ENCODE measurements around the gene AOX1. TPM values are rescaled to one million over a fixed set of nuclear protein-coding genes. Genes with fewer than 3 reads are reported as not detected.
"Not testable (repeated sequence)": the region's sequence is repeated elsewhere in the genome, so short reads cannot be mapped to it uniquely, and the experiment has no call there.

Gene AOX1
- polyA plus RNA-seq, 4 donors = 1.7 to 2.8 (median 2.4) TPM

- DNase-seq (ENCODE audit: low read depth in 4 of 4, low spot score in 3 of 4) = no peak
These were observed 79.1 kb downstream of the AOX1 start for GRCh38 chr2:200664770-200665494.

- no peak for DNase-seq (ENCODE audit: low read depth in 4 of 4, low spot score in 3 of 4)
These were observed 80.0 kb downstream of the AOX1 start for GRCh38 chr2:200665626-200666453.

- DNase-seq (ENCODE audit: low read depth in 4 of 4, low spot score in 3 of 4) = no peak
These were observed 81.6 kb downstream of the AOX1 start for GRCh38 chr2:200667413-200667812.

GRCh38 chr2:200668478-200668877 lies 82.7 kb downstream of the AOX1 start:
- DNase-seq (ENCODE audit: low read depth in 4 of 4, low spot score in 3 of 4) = no peak

GRCh38 chr2:200669308-200669707 lies 83.5 kb downstream of the AOX1 start:
- DNase-seq (ENCODE audit: low read depth in 4 of 4, low spot score in 3 of 4) = no peak

GRCh38 chr2:200670313-200670712 lies 84.5 kb downstream of the AOX1 start:
- DNase-seq (ENCODE audit: low read depth in 4 of 4, low spot score in 3 of 4) = no peak

- no peak for DNase-seq (ENCODE audit: low read depth in 4 of 4, low spot score in 3 of 4)
These were observed 84.9 kb downstream of the AOX1 start for GRCh38 chr2:200670751-200671150.

- DNase-seq (ENCODE audit: low read depth in 4 of 4, low spot score in 3 of 4) = no peak
These were observed 87.4 kb downstream of the AOX1 start for GRCh38 chr2:200673191-200673590.

- DNase-seq (ENCODE audit: low read depth in 4 of 4, low spot score in 3 of 4) = no peak
These were observed 89.0 kb downstream of the AOX1 start for GRCh38 chr2:200674837-200675236.

- DNase-seq (ENCODE audit: low read depth in 4 of 4, low spot score in 3 of 4) = no peak
These were observed 91.4 kb downstream of the AOX1 start for GRCh38 chr2:200677171-200677570.

- DNase-seq (ENCODE audit: low read depth in 4 of 4, low spot score in 3 of 4) = peak in 1 of 4 donors; percentile 6
These were observed 92.1 kb downstream of the AOX1 start for GRCh38 chr2:200677721-200678532.

- DNase-seq (ENCODE audit: low read depth in 4 of 4, low spot score in 3 of 4) = no peak
These were observed 93.3 kb downstream of the AOX1 start for GRCh38 chr2:200679127-200679526.

GRCh38 chr2:200679535-200679934 lies 93.7 kb downstream of the AOX1 start:
- no peak for DNase-seq (ENCODE audit: low read depth in 4 of 4, low spot score in 3 of 4)

GRCh38 chr2:200681697-200682096 lies 95.9 kb downstream of the AOX1 start:
- DNase-seq (ENCODE audit: low read depth in 4 of 4, low spot score in 3 of 4) = no peak

- DNase-seq (ENCODE audit: low read depth in 4 of 4, low spot score in 3 of 4) = not testable (repeated sequence)
These were observed 96.6 kb downstream of the AOX1 start for GRCh38 chr2:200682407-200682806.

GRCh38 chr2:200687922-200688920 lies 102.4 kb downstream of the AOX1 start:
- no peak for DNase-seq (ENCODE audit: low read depth in 4 of 4, low spot score in 3 of 4)

GRCh38 chr2:200689115-200689514 lies 103.3 kb downstream of the AOX1 start:
- DNase-seq (ENCODE audit: low read depth in 4 of 4, low spot score in 3 of 4) = no peak

- no peak for DNase-seq (ENCODE audit: low read depth in 4 of 4, low spot score in 3 of 4)
These were observed 108.1 kb downstream of the AOX1 start for GRCh38 chr2:200693836-200694470.

- DNase-seq (ENCODE audit: low read depth in 4 of 4, low spot score in 3 of 4) = no peak
These were observed 109.4 kb downstream of the AOX1 start for GRCh38 chr2:200695191-200695590.
